ENCODE data around the gene TMEM50B.

DNA sequence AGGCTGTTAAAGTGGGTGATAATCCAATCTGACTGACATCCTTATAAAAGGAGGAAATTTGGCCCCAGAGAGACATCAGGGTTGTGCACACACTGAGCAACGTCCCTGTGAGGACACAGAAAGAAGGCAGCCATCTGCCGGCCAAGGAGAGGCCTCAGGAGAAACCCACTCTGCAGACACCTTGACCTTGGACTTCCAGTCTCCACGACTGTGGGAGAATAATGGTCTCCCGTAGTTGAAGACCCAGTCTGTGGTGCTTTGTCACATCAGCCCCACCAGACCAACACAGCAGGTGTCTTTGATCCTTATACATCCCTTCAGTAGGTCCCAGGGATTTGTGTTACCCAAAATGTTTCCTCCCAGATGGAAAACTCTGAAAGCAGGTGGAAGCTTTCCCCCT lies 16.0 kb upstream of the TMEM50B start:
- TF ChIP-seq, protein P1, sequence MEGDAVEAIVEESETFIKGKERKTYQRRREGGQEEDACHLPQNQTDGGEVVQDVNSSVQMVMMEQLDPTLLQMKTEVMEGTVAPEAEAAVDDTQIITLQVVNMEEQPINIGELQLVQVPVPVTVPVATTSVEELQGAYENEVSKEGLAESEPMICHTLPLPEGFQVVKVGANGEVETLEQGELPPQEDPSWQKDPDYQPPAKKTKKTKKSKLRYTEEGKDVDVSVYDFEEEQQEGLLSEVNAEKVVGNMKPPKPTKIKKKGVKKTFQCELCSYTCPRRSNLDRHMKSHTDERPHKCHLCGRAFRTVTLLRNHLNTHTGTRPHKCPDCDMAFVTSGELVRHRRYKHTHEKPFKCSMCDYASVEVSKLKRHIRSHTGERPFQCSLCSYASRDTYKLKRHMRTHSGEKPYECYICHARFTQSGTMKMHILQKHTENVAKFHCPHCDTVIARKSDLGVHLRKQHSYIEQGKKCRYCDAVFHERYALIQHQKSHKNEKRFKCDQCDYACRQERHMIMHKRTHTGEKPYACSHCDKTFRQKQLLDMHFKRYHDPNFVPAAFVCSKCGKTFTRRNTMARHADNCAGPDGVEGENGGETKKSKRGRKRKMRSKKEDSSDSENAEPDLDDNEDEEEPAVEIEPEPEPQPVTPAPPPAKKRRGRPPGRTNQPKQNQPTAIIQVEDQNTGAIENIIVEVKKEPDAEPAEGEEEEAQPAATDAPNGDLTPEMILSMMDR (conservative IDR thresholded peaks at IDR 0.05; ENCODE audit: low read depth, low read length) = no peak
- no peak for TF ChIP-seq EZH2 (IDR thresholded peaks at IDR 0.05; ENCODE audit: borderline replicate concordance, low read depth, low read length, poor library complexity, severe bottlenecking)

Measured in A673 (cell line).